Smooth muscle cell (in vitro differentiated cells): Measurements from ENCODE around the gene IQGAP3. TPM values are rescaled to one million over a fixed set of nuclear protein-coding genes. Genes with fewer than 3 reads are reported as not detected.
A peak's percentile ranks its signal among the peaks of the same experiment; 100 is the strongest.

Source experiments
- DNase-seq: peaks from one replicate; lab custom pipeline; 2025; ENCODE audit not compliant: unreplicated experiment; lab: John Stamatoyannopoulos, UW
- H2AFZ ChIP-seq: fragments of 200-600 bp; sonication (generic); 2 replicates; pipeline ENCODE4 v1.6.0; 2016; ENCODE audit warnings: antibody characterized with exemption, low read depth, mild to moderate bottlenecking
- H3F3A ChIP-seq: fragments of 200-600 bp; sonication (generic); 2 replicates; pipeline ENCODE4 v1.6.0; 2017; ENCODE audit warnings: antibody characterized with exemption, low read depth
- H3K27ac ChIP-seq: fragments of 200-600 bp; sonication (generic); 2 replicates; pipeline ENCODE4 v1.5.1; 2016; ENCODE audit warnings: low read depth, mild to moderate bottlenecking
- H3K27me3 ChIP-seq: fragments of 200-600 bp; sonication (generic); 2 replicates; pipeline ENCODE4 v1.6.1; 2016; ENCODE audit warnings: low read depth, mild to moderate bottlenecking
- H3K36me3 ChIP-seq: fragments of 200-600 bp; sonication (generic); 2 replicates; pipeline ENCODE4 v1.5.1; 2016; ENCODE audit warnings: low read depth
- H3K4me1 ChIP-seq: fragments of 200-600 bp; sonication (generic); 2 replicates; pipeline ENCODE4 v1.5.1; 2016; ENCODE audit warnings: low read depth
- H3K4me2 ChIP-seq: fragments of 200-600 bp; sonication (generic); 2 replicates; pipeline ENCODE4 v1.6.0; 2016; ENCODE audit warnings: mild to moderate bottlenecking
- H3K4me3 ChIP-seq: fragments of 200-600 bp; sonication (generic); 2 replicates; pipeline ENCODE4 v1.5.1; 2016; ENCODE audit warnings: mild to moderate bottlenecking
- H3K79me2 ChIP-seq: fragments of 200-600 bp; sonication (generic); 2 replicates; pipeline ENCODE4 v1.6.0; 2016; ENCODE audit warnings: low read depth, mild to moderate bottlenecking
- H3K9ac ChIP-seq: fragments of 200-600 bp; sonication (generic); 2 replicates; pipeline ENCODE4 v1.6.0; 2016; ENCODE audit warnings: low read depth
- H3K9me3 ChIP-seq: fragments of 200-600 bp; sonication (generic); replicated peaks from 2 replicates; pipeline ENCODE4 v1.5.1; 2016; ENCODE audit warnings: low read depth
- H4K20me1 ChIP-seq: fragments of 200-600 bp; sonication (generic); 2 replicates; pipeline ENCODE4 v1.6.0; 2016; ENCODE audit warnings: low read depth
- WGBS: methylation state at CpG from one replicate; pipeline ENCODE4 v1.1.7; 2016; ENCODE audit warnings: low lambda C conversion rate; 5-methylcytosine and 5-hydroxymethylcytosine counted together
- polyA plus RNA-seq: library from polyadenylated mRNA; unstranded; fragments of >200 nt; fragmentation: Nextera tagmentation; extraction: Ambion mirVana; gene quantifications from 2 replicates; pipeline ENCODE4 v1.2.1, GENCODE V29; 2016
- total RNA-seq: library from RNA; depleted of rRNA; stranded (reverse); fragments of >200 nt; gene quantifications from 2 replicates; pipeline ENCODE4 v1.2.3, GENCODE V29; 2014
- TF ChIP-seq, protein P1 (sequence below): fragments of 200-600 bp; sonication (generic); IDR thresholded peaks from 2 replicates; pipeline ENCODE4 v1.5.1; 2017; ENCODE audit warnings: borderline replicate concordance, mild to moderate bottlenecking, antibody characterized with exemption; ENCODE audit not compliant: insufficient read depth, poor library complexity, severe bottlenecking

The IQGAP3 gene, protein sequence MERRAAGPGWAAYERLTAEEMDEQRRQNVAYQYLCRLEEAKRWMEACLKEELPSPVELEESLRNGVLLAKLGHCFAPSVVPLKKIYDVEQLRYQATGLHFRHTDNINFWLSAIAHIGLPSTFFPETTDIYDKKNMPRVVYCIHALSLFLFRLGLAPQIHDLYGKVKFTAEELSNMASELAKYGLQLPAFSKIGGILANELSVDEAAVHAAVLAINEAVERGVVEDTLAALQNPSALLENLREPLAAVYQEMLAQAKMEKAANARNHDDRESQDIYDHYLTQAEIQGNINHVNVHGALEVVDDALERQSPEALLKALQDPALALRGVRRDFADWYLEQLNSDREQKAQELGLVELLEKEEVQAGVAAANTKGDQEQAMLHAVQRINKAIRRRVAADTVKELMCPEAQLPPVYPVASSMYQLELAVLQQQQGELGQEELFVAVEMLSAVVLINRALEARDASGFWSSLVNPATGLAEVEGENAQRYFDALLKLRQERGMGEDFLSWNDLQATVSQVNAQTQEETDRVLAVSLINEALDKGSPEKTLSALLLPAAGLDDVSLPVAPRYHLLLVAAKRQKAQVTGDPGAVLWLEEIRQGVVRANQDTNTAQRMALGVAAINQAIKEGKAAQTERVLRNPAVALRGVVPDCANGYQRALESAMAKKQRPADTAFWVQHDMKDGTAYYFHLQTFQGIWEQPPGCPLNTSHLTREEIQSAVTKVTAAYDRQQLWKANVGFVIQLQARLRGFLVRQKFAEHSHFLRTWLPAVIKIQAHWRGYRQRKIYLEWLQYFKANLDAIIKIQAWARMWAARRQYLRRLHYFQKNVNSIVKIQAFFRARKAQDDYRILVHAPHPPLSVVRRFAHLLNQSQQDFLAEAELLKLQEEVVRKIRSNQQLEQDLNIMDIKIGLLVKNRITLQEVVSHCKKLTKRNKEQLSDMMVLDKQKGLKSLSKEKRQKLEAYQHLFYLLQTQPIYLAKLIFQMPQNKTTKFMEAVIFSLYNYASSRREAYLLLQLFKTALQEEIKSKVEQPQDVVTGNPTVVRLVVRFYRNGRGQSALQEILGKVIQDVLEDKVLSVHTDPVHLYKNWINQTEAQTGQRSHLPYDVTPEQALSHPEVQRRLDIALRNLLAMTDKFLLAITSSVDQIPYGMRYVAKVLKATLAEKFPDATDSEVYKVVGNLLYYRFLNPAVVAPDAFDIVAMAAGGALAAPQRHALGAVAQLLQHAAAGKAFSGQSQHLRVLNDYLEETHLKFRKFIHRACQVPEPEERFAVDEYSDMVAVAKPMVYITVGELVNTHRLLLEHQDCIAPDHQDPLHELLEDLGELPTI (N-terminal part only)
- total RNA-seq: 2.6 and 11.9 TPM in 2 replicates
- polyA plus RNA-seq: 2.9 and 3.6 TPM in 2 replicates

DNA sequence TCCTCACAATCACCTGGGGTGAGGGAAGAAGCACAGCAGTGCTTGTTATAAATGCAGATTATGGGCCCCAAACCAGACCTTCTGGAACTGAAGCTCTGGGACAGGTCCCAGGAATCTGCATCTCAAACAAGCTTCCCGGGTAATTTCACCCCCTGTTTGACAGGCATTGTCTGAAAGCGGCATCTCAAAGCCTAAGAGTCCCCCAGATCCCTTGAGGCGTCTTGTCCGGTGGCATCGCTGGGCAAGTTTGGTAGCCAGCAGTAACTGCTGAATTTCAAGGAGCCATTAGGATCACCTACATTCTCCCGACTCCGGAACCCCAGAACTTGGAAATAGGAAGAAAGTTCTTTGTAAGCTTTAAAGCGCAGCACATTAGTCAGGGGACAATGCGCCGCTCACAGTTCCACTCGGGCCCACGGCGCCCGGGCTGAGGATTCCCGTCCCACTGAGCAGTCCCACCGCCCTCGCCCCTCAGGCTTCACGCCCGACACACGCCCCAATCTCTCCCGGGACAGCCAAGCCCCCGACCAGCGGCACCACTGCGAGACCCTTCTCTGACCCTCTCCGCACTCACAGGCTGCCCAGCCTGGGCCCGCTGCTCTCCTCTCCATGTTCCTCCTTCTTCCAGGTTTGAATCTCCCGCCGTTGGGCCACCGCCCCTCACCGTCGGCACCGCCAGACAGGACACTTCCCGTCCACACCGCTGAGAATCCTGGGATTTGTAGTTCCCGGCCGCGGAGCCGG is at the start of gene IQGAP3:
Gene IQGAP3 (minus strand): TSS at position 647 of the 744 bp plus-strand sequence. CDS start 36 bp downstream, at position 611.
- H3K4me2 ChIP-seq: peak within 1 kb of the TSS; percentile 90
- H3K27me3 ChIP-seq: no peaks in the 10 kb centered on the region
- TF ChIP-seq, protein P1, sequence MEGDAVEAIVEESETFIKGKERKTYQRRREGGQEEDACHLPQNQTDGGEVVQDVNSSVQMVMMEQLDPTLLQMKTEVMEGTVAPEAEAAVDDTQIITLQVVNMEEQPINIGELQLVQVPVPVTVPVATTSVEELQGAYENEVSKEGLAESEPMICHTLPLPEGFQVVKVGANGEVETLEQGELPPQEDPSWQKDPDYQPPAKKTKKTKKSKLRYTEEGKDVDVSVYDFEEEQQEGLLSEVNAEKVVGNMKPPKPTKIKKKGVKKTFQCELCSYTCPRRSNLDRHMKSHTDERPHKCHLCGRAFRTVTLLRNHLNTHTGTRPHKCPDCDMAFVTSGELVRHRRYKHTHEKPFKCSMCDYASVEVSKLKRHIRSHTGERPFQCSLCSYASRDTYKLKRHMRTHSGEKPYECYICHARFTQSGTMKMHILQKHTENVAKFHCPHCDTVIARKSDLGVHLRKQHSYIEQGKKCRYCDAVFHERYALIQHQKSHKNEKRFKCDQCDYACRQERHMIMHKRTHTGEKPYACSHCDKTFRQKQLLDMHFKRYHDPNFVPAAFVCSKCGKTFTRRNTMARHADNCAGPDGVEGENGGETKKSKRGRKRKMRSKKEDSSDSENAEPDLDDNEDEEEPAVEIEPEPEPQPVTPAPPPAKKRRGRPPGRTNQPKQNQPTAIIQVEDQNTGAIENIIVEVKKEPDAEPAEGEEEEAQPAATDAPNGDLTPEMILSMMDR: no peak
- H3K9ac ChIP-seq: peak within 1 kb of the TSS; percentile 59
- H3K27ac ChIP-seq: peak within 1 kb of the TSS; percentile 78
- H3K9me3 ChIP-seq: no peaks in the 10 kb centered on the region
- under 1% methylated on average over 38 of the region's 38 CpGs for WGBS
- no peaks in the 10 kb centered on the region for H3F3A ChIP-seq
- no peaks in the 10 kb centered on the region for H3K36me3 ChIP-seq
- H3K4me3 ChIP-seq: peak within 1 kb of the TSS; percentile 56
- H3K4me1 ChIP-seq: no peaks in the 10 kb centered on the region
- peak; percentile 16 for DNase-seq
- no peaks in the 10 kb centered on the region for H4K20me1 ChIP-seq
- H3K79me2 ChIP-seq: peaks cover 12% of the 10 kb centered on the region
- H2AFZ ChIP-seq: peak within 1 kb of the TSS; percentile 67

DNA sequence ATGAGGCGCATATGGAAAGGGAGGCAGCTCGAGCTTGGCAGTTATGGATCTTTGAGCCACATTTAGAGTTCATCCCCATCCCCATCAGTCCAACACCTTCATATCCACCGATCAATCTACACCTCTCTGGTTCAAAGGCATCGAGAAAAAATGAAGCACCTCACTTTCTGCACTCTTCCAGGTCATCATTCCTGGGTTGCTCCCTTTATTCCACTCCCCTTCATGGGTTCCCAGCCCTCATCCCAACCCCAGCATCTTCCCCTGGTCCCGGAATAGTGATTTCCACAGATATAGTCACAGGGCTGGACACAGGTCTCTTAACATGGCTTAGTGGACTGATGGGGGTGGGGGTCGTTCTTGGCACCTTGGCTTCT is 47.2 kb upstream of the IQGAP3 start:
- H3F3A ChIP-seq: no peaks in the 10 kb centered on the region
- H3K27me3 ChIP-seq: peaks cover 54% of the 10 kb centered on the region
- no peak overlapping the region for H3K9ac ChIP-seq
- H4K20me1 ChIP-seq: no peaks in the 10 kb centered on the region
- no peak overlapping the region for H3K27ac ChIP-seq
- no peaks in the 10 kb centered on the region for H3K36me3 ChIP-seq
- H3K4me3 ChIP-seq: no peak overlapping the region
- no peaks in the 10 kb centered on the region for H3K9me3 ChIP-seq
- no peak overlapping the region for H2AFZ ChIP-seq
- H3K4me2 ChIP-seq: no peak overlapping the region
- H3K4me1 ChIP-seq: no peaks in the 10 kb centered on the region
- TF ChIP-seq, protein P1: no peak
- no peaks in the 10 kb centered on the region for H3K79me2 ChIP-seq
- DNase-seq: no peak
- WGBS: 39% methylated on average over 6 of the region's 6 CpGs

DNA sequence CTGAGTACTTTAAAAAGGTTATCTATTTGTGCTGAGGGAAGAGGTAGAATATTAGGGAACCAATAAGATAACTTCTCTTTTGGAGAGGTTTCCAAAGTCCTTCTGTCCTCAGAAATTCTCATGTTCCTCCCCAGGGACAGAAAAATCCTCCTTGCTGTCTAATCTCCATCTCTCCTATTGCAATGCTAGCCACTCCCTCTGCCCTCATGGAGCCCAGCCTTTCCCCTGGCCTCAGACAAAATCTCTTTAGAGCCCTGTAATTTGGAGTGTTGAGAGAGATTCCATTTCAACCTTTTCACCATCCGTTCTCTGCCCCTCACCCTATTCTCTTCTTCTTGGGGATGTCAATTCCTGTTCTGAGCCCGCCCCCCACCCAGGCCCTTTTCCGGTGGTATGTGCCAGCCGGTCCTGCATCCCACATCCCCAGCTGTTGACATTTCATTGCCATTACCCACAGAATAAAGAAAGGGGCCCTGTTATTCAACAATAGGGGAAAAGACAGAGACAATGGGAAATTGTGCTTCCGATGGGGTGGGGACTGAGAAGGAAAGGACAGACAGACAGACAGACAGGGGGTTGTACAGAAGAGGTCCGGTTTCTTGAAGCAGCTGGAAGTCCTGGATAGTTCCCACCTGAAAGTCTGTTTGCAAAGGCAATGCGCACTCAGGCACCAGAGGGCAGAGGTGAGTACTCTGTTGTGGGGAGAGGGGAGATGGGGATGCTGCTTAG is 46.7 kb upstream of the IQGAP3 start, which contains the start of gene HAPLN2:
Gene HAPLN2 (plus strand): TSS at position 563 of the 729 bp plus-strand sequence. CDS start 4,076 bp downstream, outside the sequence.
- TF ChIP-seq, protein P1: peak; percentile 38
- no peak within 1 kb of the TSS for H3K4me2 ChIP-seq
- H3K36me3 ChIP-seq: no peaks in the 10 kb centered on the region
- no peaks in the 10 kb centered on the region for H3K79me2 ChIP-seq
- no peak within 1 kb of the TSS for H2AFZ ChIP-seq
- H3K27me3 ChIP-seq: peaks cover 48% of the 10 kb centered on the region
- no peak for DNase-seq
- WGBS: 12% methylated on average over 7 of the region's 7 CpGs
- no peaks in the 10 kb centered on the region for H3K4me1 ChIP-seq
- H3K27ac ChIP-seq: no peak within 1 kb of the TSS
- H3K9me3 ChIP-seq: no peaks in the 10 kb centered on the region
- no peaks in the 10 kb centered on the region for H4K20me1 ChIP-seq
- H3K9ac ChIP-seq: no peak within 1 kb of the TSS
- no peaks in the 10 kb centered on the region for H3F3A ChIP-seq
- H3K4me3 ChIP-seq: no peak within 1 kb of the TSS
